Colonic mucosa (tissue), 4 donors: ENCODE measurements around the gene LGR5. TPM values are rescaled to one million over a fixed set of nuclear protein-coding genes. Genes with fewer than 3 reads are reported as not detected.

Experiments
- DNase-seq: peaks from one replicate; pipeline ENCODE4 v3.0.0-alpha.2; 2020
- H3K27ac ChIP-seq: fragments of 200-600 bp; one replicate; pipeline ENCODE4 v1.8.0; 2021
- H3K27me3 ChIP-seq: fragments of 200-600 bp; one replicate; pipeline ENCODE4 v1.8.0; 2021
- H3K36me3 ChIP-seq: fragments of 200-600 bp; one replicate; pipeline ENCODE4 v1.8.0; 2021
- H3K4me1 ChIP-seq: fragments of 200-600 bp; one replicate; pipeline ENCODE4 v1.8.0; 2021; ENCODE audit warnings: mild to moderate bottlenecking
- H3K4me3 ChIP-seq: fragments of 200-600 bp; one replicate; pipeline ENCODE4 v1.8.0; 2021
- H3K9ac ChIP-seq, 2 donors: one replicate each; pipeline ENCODE4 v1.7.0; 2013; ENCODE audit warnings: control low read depth in 2 of 2, low read depth in 2 of 2, low read length in 2 of 2
- H3K9me3 ChIP-seq: fragments of 200-600 bp; one replicate; pipeline ENCODE4 v1.8.0; 2021
- intact Hi-C: fragments of 100-400 bp; cut with DNase I; formaldehyde crosslinking; loops from one replicate; pipeline ENCODE4 v1.14.1; 2022
- total RNA-seq, 2 donors: library from RNA; stranded (reverse); fragmentation: NEBNext Ultra II Directional in 1 of 2; extraction: Animal tissue kit (Norgen Biotek cat#: 25700) in 1 of 2; gene quantifications; one replicate each; pipeline ENCODE4 v1.2.1, GENCODE V29; 2021
- TF ChIP-seq, protein P1 (sequence below): fragments of 200-600 bp; IDR thresholded peaks from one replicate; pipeline ENCODE4 v1.8.0; 2022; ENCODE audit warnings: antibody characterized with exemption, mild to moderate bottlenecking
- donor health status: healthy.
- donor health status: DM: no; HTN: no; CAD: no.
- donor health status: DM: no; HTN: no; CAD: no.

The LGR5 gene
- total RNA-seq, 2 donors from 2014 or later, result 4.5 to 5.0 TPM

DNA sequence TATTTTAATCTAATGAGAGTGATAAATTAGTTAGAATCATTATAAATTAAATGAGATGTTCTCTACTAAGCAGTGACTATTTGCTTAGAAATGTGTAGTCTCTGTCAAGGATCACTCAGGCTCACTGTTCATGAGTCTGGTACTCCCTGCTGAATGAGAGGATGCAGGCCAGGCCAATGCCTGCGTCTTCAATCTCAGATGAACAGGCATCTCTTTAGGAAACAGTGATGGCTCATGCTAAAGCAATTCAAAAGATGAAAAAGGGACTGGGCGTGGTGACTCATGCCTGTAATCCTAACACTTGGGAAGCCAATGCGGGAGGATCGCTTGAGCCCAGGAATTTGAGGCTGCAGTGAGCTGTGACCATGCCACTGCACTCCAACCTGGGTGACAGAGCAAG is 117.3 kb downstream of the LGR5 start:
- Histone ChIP-seq H3K4me3 (no peak overlapping the region), H3K4me1 (no peaks in the 10 kb centered on the region), H3K36me3 (no peaks in the 10 kb centered on the region), H3K27me3 (no peaks in the 10 kb centered on the region), H3K9ac (no peak overlapping the region), H3K9me3 (no peaks in the 10 kb centered on the region), H3K27ac (no peak overlapping the region)
- no peak for DNase-seq
- TF ChIP-seq, protein P1, sequence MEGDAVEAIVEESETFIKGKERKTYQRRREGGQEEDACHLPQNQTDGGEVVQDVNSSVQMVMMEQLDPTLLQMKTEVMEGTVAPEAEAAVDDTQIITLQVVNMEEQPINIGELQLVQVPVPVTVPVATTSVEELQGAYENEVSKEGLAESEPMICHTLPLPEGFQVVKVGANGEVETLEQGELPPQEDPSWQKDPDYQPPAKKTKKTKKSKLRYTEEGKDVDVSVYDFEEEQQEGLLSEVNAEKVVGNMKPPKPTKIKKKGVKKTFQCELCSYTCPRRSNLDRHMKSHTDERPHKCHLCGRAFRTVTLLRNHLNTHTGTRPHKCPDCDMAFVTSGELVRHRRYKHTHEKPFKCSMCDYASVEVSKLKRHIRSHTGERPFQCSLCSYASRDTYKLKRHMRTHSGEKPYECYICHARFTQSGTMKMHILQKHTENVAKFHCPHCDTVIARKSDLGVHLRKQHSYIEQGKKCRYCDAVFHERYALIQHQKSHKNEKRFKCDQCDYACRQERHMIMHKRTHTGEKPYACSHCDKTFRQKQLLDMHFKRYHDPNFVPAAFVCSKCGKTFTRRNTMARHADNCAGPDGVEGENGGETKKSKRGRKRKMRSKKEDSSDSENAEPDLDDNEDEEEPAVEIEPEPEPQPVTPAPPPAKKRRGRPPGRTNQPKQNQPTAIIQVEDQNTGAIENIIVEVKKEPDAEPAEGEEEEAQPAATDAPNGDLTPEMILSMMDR, result no peak
- intact Hi-C loops, result loop anchor here (10.0 kb wide), 1 partner anchor 142 kb away; no protein-coding TSS in a partner anchor

DNA sequence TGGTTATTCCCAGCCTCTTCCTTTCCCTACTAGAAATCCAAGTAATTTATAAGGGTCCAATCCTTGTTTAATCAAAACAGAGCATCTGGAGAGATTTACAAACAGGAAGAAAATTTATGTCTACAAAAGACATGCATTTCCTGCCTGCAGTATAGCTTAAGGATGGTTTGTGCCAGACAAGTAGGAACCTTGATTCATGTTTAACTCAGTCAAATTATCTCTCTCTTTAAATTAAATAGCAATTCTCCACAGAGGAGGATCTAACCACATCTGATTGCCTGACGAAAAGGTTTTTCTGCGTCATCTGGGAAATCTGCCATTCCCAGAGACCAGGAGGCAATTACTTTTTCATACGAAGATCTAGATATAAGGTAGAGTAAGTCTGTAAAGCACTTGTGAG is 118.8 kb downstream of the LGR5 start:
- H3K9ac ChIP-seq, result no peak overlapping the region
- TF ChIP-seq, protein P1, result no peak
- no peak for DNase-seq
- no peak overlapping the region for H3K4me3 ChIP-seq
- no peaks in the 10 kb centered on the region for H3K9me3 ChIP-seq
- intact Hi-C loops, result loop anchor here (10.0 kb wide), 1 partner anchor 144 kb away; no protein-coding TSS in a partner anchor
- no peaks in the 10 kb centered on the region for H3K4me1 ChIP-seq
- H3K27me3 ChIP-seq, result no peaks in the 10 kb centered on the region
- H3K27ac ChIP-seq, result no peak overlapping the region
- H3K36me3 ChIP-seq, result no peaks in the 10 kb centered on the region

DNA sequence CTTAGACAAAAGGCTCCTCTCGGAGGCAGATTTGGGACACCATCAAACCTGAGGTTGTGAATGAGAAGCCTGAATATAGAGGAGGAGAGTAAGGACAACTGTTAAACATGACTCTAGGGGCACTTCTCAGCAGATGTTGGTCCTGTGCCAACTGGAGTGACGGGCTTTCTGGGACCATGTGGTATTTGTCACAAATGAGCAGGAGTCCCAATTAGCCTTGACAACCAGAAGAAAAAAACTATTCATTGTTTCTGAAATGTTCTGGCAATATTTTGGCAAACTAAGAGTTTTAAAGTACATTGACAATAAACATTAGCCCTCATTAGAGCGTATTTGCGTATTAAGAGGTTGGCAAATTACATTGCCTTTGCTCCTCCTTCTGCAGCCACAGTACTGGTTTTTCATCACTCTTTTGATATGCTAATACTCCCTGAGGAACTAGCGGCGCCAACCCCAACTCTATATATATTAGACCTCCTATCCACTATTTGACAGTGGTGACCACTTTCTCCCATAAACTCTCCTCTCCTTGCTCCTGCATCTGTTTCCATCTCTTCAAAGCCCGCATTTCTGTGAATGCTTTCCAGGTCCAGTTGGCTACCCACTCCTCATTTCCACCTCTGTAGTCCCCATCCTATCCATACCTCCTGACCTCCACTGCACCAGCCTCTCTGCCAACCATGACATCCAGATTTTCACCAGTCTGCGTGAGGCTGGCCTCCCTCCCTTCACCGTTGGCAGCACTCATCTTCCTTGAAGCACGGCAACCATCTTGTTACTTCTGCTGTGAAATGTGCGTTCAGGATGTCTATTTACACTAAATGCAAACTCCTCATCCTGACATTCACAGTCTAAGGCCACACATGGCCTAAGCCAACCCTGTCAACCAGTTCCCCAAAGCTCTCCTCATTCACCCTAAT is 123.3 kb downstream of the LGR5 start:
- Histone ChIP-seq H3K9ac (no peak overlapping the region), H3K4me3 (no peak overlapping the region), H3K9me3 (no peaks in the 10 kb centered on the region), H3K4me1 (no peaks in the 10 kb centered on the region), H3K27ac (no peak overlapping the region), H3K27me3 (no peaks in the 10 kb centered on the region), H3K36me3 (no peaks in the 10 kb centered on the region)
- intact Hi-C loops, result no loop called here
- no peak for DNase-seq
- TF ChIP-seq, protein P1, result no peak

DNA sequence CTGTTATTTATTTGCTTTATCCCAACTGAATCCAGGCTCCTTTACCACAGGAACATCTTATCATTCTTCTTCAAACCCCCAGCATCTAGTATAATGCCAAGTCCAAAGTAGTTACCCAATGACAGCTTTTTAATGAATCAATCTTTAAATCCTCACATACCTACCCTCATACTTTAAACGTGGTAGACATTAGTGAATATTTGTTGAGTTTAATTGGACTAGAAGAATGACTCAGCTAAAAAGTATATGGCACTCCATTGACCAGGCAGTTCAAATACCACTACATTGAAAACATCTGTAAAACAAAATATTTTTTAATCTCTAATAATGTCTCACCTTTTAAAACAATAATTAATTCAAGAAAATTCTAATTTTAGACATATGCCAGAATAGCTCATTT is 125.9 kb downstream of the LGR5 start:
- Histone ChIP-seq H3K27ac (no peak overlapping the region), H3K9me3 (no peaks in the 10 kb centered on the region), H3K9ac (no peak overlapping the region), H3K27me3 (no peaks in the 10 kb centered on the region), H3K4me3 (no peak overlapping the region), H3K36me3 (no peaks in the 10 kb centered on the region), H3K4me1 (no peaks in the 10 kb centered on the region)
- DNase-seq, result no peak
- intact Hi-C loops, result no loop called here
- TF ChIP-seq, protein P1, result no peak

DNA sequence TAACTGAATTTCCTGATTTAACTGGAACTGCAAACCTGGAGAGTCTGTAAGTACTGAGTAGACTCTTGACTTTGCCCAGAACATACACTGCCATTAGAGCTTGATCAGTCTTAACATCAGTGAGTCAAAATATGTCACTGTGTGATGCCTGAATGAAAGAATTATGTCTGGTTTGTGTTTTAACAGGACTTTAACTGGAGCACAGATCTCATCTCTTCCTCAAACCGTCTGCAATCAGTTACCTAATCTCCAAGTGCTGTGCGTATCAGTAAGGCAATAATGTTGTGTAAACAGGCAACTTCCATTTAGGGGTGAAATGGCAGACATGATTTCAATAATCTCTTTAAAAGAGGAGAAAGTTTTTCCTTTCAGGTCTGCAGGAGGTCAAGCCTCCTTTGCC is 127.1 kb downstream of the LGR5 start:
- H3K9me3 ChIP-seq, result no peaks in the 10 kb centered on the region
- H3K4me3 ChIP-seq, result no peak overlapping the region
- TF ChIP-seq, protein P1, result no peak
- DNase-seq, result no peak
- no peaks in the 10 kb centered on the region for H3K36me3 ChIP-seq
- H3K27me3 ChIP-seq, result no peaks in the 10 kb centered on the region
- no peak overlapping the region for H3K9ac ChIP-seq
- intact Hi-C loops, result no loop called here
- H3K4me1 ChIP-seq, result no peaks in the 10 kb centered on the region
- H3K27ac ChIP-seq, result no peak overlapping the region
